GM21576 (cell line): ENCODE measurements around the gene TPSAB1.
"Not testable (repeated sequence)": the region's sequence is repeated elsewhere in the genome, so short reads cannot be mapped to it uniquely, and the experiment has no call there.

ENCODE experiments used
- ATAC-seq: cut with Tn5 transposase; IDR thresholded peaks from one replicate; pipeline ENCODE4 v1.9.1; 2021; ENCODE audit warnings: mild to moderate bottlenecking, moderate library complexity; ENCODE audit not compliant: unreplicated experiment

TPSAB1 gene

DNA sequence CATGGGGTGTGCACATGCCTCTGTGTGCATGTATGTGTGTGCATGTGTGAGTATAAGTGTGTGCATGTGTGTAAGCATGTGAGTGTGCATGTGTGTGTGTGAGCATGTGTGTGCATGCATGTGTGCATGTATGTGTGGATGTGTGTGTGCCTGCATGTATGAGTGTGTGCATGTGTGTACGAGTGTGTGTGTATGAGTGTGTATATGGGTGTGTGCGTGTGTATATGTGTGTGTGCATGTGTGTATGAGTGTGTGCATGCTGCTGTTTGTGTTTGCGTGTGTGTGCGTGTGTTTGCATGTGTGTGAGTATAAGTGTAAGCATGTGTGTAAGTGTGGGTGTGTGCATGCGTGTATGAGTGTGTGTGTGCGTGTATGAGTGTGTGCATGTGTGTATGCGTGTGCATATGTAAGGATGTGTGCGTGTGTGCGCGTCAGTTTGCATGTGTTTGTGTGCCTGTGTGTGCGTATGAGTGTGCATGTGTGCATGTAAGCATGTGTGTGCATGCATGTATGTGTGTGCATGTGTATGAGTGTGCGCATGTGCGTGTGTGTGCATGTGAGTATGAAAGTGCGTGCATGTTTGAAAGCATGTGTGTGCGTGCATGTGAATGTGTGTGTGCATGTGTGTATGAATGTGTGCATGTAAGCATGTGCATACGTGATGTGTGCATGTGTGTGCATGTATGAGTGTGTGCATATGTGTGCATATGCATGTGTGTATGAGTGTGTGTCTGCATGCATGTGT lies 24.0 kb downstream of the TPSAB1 start:
- ATAC-seq, result no peak

DNA sequence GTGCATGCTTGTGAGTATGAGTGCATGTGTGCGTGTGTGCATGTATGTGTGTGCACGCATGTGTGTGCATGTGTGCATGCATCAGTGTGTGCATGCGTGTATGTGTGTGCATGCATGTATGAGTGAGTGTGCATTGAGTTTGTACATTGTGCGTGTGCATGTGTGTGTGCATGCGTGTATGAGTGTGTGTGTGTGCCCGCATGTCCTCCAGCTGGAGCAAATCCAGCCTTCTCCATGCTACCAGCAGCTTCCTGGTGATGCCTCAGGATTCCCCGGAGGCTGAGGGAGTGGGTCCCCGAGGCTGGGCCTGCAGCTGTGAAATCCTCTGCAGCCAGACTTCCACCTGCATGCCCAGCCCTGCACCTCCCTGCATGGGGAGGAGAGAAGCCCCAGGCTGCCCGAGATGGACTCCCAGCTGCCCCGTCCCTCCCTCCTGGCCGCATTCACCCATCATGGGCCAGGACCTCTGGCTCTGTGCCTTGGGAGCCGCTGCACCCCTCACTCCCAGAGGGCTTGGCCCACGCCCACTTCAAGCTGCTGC lies 24.7 kb downstream of the TPSAB1 start:
- no peak for ATAC-seq

DNA sequence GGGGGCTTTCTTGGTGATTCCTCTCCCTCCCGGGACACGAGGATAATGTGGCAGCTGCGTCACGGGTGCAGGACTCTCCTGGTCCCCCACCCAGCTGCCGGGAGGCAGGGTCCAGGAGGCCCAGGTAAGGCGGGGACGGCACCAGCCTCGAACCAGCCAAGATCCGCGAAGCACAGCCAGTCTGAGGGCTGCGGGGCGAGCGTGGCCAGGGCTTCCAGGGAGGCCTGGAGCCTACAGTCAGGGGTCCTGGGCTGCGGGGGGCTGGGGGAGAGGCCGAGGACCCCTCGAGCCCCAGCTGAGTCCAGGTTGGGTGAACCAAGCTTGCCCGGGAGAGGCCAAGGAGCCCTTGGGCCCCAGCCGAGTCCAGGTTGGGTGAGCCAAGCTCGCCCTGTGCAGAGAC lies 25.3 kb downstream of the TPSAB1 start:
- no peak for ATAC-seq

DNA sequence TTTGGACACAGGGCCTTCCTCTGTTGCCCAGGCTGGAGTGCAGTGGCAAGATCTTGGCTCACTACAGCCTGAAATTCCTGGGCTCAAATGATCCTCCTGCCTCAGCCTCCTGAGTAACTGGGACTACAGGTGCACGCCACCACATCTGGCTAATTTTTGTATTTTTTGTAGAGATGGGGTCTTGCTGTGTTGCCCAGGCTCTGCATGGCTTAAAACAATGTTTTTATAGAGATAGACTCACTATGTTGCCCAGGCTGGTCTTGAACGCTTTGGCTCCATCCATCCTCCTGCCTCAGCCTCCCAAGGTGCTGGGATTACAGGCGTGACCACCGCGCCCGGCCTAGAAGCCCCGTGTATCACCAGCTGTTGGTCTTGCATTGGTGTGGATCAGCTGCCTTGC lies 28.9 kb downstream of the TPSAB1 start:
- ATAC-seq, result not testable (repeated sequence)

DNA sequence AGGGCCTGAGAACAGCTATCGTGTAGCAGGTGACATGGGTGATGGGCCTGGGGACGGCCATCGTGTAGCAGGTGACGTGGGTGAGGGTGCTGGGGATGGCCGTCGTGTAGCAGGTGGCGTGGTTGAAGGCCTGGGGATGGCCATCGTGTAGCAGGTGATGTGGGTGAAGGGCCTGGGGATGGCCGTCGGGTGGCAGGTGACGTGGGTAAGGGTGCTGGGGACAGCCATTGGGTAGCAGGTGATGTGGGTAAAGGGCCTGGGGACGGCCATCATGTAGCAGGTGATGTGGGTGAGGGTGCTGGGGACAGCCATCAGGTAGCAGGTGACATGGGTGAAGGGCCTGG lies 30.8 kb downstream of the TPSAB1 start:
- ATAC-seq, result no peak

DNA sequence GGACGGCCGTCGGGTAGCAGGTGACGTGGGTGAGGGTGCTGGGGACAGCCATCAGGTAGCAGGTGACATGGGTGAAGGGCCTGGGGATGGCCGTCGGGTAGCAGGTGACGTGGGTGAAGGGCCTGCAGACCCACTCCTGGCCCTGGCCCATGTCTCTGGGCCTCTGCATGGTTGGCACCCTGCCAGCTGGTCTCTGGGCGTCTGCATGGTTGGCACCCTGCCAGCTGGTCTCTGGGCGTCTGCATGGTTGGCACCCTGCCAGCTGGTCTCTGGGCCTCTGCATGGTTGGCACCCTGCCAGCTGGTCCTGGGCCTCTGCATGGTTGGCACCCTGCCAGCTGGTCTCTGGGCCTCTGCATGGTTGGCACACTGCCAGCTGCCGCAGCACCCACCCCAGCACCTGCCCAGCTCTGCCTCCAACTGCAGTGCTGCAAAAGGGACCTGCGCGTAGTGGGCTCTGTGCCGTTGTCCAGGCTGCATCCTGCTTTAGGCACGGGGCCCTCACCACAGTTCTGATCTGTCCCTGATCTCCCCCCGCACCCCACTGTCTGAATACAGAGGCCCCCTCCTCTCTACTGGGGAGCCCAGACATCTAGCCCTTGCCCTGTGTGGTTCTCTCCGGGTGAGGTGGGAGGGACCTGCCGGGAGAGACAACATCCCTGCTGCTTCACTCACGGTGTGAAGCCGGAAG lies 31.4 kb downstream of the TPSAB1 start:
- not testable (repeated sequence) for ATAC-seq

DNA sequence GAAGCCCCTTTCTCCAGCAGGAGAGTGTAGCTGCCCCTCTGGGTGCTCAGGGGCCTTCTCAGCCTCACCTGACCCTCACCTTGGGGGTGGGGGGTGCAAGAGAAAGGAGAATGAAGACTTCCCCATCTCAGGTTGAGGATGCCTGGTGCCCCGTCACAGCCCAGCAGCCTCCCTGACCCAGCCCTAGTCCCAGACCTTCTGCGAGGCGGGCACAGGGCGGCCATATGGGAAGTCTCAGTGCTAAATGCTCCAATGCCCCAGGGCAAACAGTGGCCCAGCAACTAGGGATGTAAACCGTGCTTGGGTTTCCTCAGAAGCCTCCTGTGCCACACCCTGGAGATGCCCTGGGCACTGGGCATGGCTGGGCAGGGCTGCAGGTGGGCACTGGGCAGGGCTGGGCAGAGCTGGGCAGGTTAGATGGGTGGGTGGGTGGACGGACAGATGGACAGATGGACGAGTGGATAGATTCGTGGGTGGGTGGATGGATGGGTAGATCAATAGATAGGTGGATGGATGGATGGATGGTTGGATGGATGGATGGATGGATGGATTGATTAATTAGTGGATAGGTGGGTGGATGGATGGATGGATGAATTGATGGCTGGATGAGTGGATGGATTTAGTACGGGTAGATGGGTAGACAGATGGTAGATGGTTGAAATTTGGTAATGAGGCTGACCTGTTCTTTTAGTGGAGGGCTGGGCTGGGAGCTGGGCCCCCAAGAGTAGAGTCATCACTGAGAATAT lies 32.1 kb downstream of the TPSAB1 start:
- no peak for ATAC-seq

DNA sequence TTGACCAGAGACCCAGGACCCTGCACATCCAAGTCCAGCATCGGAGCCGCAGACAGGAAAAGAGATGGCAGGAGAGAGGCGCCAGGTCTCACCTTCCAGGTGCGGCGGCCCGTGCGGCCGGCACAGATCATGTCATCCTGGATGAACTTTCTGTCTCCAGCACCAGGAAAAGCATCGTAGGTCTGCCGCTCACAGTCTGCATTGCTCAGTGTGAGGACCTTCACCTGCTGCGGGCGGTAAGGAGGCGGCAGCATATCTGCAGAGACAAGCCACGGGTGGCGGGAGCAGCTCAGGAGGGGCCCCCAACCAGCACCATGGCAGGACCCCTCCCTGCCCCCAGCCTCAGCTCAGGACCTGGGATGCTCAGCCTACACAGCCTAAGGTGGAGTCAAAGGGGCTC lies 33.3 kb downstream of the TPSAB1 start:
- ATAC-seq, result no peak

DNA sequence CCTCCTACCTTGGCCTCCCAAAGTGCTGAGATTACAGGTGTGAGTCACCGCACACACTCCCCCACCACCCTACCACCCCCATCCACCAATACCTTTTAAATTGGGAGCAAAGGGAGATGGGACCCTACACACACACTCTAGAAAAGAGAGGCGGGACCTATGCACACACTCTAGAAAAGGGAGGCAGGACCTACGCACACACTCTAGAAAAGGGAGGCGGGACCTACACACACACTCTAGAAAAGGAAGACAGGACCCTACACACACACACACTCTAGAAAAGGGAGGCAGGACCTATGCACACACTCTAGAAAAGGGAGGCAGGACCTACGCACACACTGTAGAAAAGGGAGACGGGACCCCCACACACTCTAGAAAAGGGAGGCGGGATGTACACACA lies 34.3 kb downstream of the TPSAB1 start:
- ATAC-seq, result no peak

DNA sequence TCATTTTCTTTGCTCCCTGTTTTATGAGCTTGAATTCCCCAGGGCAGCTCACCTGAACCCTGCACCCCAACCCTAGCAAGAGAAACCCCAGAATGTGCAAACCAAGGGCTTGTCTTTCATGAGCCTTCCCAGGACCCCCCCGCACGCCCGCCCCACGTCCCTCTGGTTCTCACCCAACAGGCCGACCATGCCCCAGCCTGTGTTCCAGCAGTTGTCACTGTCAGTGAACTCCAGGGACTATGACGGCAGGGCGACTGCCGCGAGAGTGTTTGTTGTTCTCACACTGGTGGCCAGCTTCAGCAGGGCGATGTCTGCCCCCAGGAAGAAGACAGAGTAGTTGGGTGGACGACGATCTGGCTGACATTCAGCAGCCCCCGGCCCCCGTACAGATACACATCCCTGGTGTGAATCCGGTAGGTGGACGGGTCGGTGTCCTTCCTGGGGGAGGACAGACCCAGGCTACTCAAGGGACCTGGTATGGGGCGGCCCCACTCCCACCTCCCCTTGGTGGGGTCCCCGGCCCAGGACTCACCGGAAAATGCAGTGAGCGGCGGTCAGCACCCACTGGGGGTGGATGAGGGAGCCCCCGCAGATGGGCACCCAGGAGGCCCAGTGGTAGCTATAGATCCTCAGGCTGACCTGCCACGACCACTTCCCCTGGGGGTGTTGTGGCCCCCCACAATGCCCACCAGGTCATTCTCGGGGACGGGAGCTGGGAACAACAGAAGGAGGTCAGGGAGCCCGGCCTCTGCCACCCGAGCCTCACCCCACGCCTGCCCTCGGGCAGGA lies 35.5 kb downstream of the TPSAB1 start:
- ATAC-seq, result no peak

DNA sequence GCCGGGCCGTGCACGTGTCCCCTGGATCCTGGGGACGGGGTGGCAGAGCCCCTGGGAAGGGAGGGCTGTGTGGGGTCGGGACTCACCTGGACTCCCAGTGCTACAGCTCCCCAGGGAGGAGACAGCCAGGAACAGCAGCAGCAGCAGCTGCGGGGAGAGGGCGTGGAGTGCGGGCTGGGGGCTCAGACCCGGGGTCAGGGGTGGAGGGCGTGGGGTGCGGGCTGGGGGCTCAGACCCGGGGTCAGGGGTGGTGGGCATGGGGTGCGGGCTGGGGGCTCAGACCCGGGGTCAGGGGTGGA lies 36.0 kb downstream of the TPSAB1 start:
- ATAC-seq, result no peak

DNA sequence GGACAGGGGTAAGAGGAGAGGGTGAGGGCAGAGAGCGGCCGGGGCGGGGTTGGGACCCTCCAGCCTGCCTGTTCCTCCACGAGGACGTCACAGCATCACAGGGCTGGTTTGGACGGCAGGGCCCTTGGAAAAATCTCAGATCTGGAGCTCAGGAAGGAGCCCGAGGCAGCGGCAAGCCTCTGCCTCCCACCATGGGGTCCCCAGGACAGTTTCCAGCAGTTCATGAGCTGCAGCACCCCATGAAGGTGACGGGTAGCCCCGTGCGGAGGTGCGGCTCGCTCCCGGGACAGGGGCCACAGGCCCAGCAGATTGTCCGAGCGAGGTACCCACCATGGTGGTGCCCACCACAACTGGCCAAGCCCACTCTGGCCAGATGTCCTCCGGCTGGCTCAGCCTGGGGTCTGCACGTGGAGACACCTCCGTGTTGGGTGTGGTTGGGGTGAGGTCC lies 36.7 kb downstream of the TPSAB1 start:
- no peak for ATAC-seq

DNA sequence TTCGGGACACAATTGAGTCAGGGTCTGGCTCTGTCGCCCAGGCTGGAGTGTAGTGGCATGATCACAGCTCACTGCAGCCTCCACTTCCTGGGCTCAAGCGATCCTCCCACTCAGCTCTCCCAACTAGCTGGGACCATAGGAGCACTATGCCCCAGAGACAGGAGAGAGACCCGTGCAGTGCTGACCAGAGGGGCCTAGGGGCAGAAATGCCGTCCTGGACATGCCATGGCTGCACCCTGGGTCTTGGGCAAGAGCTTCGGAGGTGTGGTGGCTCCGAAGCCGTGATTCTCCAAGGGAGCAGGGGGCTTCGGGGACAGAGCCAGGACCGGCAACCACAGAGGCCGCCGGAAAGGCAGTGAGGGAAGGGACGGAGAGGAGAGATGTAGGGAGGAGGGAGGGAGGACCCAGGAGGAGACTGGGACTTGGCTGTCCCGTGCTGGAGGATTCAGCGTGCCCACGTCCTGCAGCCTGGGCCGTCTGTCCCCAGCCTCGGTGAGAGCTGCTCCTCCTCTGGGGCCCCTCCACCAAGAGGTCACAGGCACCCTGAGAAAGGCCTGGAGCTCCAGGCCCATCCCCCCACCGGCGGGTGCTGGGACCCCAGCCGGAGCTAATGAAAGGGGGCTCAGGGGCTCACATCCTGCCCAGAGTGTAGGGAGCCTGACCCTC lies 37.2 kb downstream of the TPSAB1 start:
- no peak for ATAC-seq

DNA sequence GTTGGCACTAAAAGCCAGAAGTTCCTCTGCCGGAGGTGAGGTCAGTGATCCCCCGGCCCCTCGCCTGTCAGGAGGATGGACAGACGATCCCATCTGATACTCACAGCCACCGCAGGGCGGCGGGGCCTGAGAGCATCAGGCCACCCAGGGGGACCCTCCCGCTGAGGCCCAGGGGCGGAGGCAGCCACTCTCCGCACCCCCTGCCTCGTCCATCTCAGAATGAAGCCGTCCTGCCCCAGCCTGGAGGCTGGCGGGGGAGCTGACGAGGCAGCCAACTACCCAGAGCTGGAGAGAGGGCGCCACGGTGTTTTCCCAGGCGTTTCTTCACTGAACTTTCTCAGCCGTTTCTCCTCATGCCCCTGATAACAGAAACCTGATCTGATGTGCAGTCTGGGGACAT lies 38.0 kb downstream of the TPSAB1 start:
- no peak for ATAC-seq

DNA sequence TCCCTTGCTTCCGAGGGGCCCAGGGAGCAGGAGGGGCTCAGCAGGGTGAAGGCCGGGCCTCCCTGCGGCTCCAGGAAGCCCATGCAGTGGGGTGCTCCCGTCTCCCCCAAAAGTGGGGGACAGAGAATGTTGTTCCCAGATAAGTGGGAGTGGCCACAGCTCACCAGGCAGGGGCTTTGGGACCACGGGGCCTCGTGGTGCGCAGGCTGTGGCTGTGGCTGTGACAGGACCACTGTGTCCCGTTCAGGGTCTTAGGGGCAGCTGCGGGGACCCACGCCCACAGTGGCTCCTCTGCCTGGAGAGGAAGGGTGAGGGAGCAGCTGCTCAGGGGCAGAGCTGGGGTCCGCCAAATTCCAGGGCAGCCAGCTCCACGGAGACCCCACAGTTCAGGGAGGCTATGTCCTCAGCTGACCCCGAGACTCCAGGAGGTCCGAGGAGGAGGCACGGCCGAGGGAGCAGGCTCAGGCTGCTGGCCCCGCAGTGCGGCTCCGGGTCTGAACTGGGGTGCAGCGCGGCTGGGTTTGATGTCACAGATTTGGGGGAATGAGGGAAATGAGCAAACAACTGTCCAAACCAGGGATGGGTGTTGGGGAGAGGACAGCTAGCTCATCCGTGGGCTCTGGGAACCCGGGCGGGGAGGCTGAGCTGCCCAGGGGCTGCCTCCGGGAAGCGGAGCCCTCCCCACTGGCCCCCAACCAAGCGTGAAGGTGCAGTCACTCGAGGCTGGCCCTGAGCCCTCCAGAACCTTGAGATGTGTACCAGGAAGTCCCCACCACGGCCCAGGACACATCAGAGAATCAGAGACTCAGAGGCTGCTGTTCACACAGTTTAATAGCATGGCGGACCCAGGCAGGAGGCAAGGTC lies 38.8 kb downstream of the TPSAB1 start:
- ATAC-seq, result no peak

DNA sequence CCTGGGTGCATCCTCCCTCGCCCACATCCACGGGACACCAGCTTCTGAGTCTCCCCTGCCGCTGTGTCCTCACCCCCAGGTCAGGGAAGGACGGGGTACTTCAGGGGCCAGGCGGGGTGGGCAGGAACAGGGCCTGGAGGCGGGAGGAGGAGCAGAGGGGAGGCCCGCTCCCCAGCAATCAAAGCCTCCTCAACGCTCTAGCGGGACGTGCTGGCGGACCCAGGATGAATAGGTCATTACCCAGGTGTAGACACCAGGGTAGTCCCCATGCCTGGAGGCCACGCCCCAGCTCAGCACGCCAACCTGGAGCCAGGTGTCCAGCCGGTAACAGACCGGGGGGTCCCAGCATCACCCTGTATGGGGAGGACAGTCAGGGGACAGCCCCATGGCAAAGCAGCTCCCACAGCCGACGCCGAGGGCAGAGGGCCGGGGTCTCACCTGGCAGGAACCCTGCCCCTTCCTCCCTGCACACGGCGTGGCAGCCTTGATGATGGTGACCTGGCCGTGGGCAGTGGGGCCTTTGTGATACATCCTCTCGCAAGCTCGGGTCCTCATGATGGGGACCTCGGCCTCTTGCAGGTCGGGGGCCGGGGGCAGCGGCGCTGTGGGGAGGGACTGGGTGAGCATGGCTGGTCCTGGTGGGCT lies 39.6 kb downstream of the TPSAB1 start:
- ATAC-seq, result no peak

DNA sequence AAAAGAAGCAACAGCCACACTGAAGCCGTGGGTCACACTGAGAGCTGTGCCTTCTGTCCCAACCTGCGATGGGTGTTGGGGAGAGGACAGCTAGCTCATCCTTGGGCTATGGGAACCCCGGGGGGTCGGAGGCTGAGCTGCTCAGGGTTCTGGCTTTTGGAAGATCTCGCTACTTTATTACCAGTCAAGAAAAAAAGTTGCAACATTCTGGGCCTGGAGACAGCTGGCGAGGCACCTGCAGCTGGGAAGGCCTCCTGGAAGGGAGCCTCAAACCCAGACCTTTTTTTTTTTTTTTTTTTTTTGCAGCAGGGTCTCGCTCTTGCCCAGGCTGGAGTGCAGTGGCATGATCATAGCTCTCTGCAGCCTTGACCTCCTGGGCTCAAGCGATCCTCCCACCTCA lies 40.3 kb downstream of the TPSAB1 start:
- ATAC-seq, result no peak

DNA sequence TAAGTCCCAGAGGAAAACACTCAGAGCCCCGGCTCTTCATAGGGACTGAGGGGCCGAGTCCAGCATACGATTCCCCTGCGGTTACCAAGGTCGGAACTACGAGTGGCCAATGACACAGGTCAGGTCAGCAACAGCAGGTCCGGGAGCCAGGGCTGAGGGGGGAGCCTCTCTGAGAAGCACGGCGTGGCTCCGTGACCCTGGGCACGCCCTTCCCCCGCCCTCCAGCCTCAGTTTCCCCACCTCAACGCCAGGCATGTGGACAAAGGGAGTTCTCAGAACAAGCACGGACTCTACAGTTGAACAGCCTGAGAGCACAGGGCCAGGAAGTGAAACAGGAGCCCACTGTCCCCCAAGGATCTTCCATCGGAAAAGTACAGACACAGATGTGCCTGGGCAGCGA lies 41.0 kb downstream of the TPSAB1 start:
- ATAC-seq, result no peak

DNA sequence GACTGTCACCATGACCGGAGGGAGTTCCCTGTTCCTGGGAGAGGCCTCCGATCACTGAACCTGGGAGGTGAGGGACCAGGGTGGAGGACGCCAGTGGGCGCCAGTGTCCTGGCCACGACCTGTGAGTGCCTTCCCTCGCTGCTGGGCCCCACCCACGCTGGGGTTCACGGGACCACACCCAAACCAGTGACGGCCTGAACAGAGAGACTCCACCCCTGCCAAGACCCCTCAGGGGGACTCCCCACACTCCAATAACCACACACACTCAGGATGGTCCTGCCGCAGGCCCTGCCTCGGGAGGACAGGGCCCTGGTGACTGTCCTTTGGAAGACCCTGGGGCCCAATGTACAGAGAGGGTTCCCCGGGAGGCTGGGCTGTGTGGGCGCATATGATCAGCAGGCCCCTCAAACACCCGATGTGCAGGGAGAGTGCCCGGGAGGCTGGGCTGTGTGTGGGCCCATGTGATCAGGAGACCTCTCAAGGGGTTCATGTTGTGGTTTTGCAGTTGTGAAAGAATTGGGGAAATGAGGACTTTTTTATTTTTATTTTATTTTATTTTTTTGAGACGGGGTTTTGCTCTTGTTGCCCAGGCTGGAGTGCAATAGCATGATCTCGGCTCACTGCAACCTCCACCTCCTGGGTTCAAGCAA lies 41.9 kb downstream of the TPSAB1 start:
- no peak for ATAC-seq
